ENCODE data around the gene PHACTR3. TPM values are rescaled to one million over a fixed set of nuclear protein-coding genes. Genes with fewer than 3 reads are reported as not detected.

PHACTR3 gene
- total RNA-seq, 1 donor from 2014 or later: 0.14 TPM

GRCh38 chr20:59701236-59701635 lies 96.9 kb downstream of the PHACTR3 start:
- no peak overlapping the region for H3K27ac Mint-ChIP-seq (ENCODE audit: unreplicated experiment)
- Histone ChIP-seq H3K9me3 (ENCODE audit: insufficient read depth, low read depth, low read length) (peaks cover 4% of the 10 kb centered on the region), H3K4me3 (ENCODE audit: insufficient read depth, low read depth, low read length) (no peak overlapping the region), H3K27ac (ENCODE audit: low read depth, low read length) (no peak overlapping the region), H3K4me1 (ENCODE audit: insufficient read depth, low read length) (no peaks in the 10 kb centered on the region), H4K20me1 (ENCODE audit: insufficient read depth, low read length) (no peaks in the 10 kb centered on the region), H3K27me3 (ENCODE audit: insufficient read depth, low read length) (no peaks in the 10 kb centered on the region), H3K36me3 (ENCODE audit: insufficient read depth, low read length) (no peaks in the 10 kb centered on the region), H3K4me2 (ENCODE audit: low read length) (no peak overlapping the region), H3K79me2 (ENCODE audit: insufficient read depth, low read length) (no peaks in the 10 kb centered on the region), H2AFZ (ENCODE audit: low read depth, low read length) (no peak overlapping the region), H3K9ac (ENCODE audit: low read length) (no peak overlapping the region)
- H3K36me3 Mint-ChIP-seq (ENCODE audit: low read depth, unreplicated experiment): no peaks in the 10 kb centered on the region
- H3K4me1 Mint-ChIP-seq (ENCODE audit: low read depth, unreplicated experiment): no peaks in the 10 kb centered on the region
- FAIRE-seq (no peak), DNase-seq (ENCODE audit: low read depth) (no peak)
- no peaks in the 10 kb centered on the region for H3K9me3 Mint-ChIP-seq (ENCODE audit: unreplicated experiment)
- peaks cover 39% of the 10 kb centered on the region for H3K27me3 Mint-ChIP-seq (ENCODE audit: low read depth, unreplicated experiment)
- TF ChIP-seq EZH2 (IDR thresholded peaks at IDR 0.05; ENCODE audit: insufficient read depth, low read length): no peak
- TF ChIP-seq, protein P1, sequence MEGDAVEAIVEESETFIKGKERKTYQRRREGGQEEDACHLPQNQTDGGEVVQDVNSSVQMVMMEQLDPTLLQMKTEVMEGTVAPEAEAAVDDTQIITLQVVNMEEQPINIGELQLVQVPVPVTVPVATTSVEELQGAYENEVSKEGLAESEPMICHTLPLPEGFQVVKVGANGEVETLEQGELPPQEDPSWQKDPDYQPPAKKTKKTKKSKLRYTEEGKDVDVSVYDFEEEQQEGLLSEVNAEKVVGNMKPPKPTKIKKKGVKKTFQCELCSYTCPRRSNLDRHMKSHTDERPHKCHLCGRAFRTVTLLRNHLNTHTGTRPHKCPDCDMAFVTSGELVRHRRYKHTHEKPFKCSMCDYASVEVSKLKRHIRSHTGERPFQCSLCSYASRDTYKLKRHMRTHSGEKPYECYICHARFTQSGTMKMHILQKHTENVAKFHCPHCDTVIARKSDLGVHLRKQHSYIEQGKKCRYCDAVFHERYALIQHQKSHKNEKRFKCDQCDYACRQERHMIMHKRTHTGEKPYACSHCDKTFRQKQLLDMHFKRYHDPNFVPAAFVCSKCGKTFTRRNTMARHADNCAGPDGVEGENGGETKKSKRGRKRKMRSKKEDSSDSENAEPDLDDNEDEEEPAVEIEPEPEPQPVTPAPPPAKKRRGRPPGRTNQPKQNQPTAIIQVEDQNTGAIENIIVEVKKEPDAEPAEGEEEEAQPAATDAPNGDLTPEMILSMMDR (IDR thresholded peaks at IDR 0.05; ENCODE audit: insufficient read depth, low read depth, low read length): no peak
- H3K4me3 Mint-ChIP-seq (ENCODE audit: unreplicated experiment): no peak overlapping the region

DNA sequence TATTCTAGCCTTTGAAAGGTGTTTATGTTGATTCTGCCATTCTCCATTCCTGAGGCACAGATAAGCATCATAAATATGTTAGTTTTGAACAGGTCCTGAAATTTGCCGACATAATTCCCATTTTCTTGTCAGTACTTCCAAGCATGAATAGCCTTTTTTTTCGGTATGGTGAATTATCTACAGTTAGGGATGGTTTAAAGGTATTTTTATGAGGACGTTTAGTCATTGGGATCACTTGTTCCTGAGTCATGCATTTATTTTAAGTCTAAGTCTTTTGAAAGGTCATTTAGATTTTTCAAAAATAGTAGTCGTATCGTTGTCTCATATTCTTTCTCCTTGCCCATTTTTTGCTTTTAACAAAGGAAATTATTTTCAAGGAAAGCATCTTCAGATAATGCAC lies 98.7 kb downstream of the PHACTR3 start:
- FAIRE-seq (no peak), DNase-seq (ENCODE audit: low read depth) (no peak)
- Histone ChIP-seq H3K4me2 (ENCODE audit: low read length) (no peak overlapping the region), H3K79me2 (ENCODE audit: insufficient read depth, low read length) (no peaks in the 10 kb centered on the region), H3K4me1 (ENCODE audit: insufficient read depth, low read length) (no peaks in the 10 kb centered on the region), H3K9ac (ENCODE audit: low read length) (no peak overlapping the region), H4K20me1 (ENCODE audit: insufficient read depth, low read length) (no peaks in the 10 kb centered on the region), H3K27ac (ENCODE audit: low read depth, low read length) (no peak overlapping the region), H3K9me3 (ENCODE audit: insufficient read depth, low read depth, low read length) (peaks cover 4% of the 10 kb centered on the region), H2AFZ (ENCODE audit: low read depth, low read length) (no peak overlapping the region), H3K27me3 (ENCODE audit: insufficient read depth, low read length) (no peaks in the 10 kb centered on the region), H3K4me3 (ENCODE audit: insufficient read depth, low read depth, low read length) (no peak overlapping the region), H3K36me3 (ENCODE audit: insufficient read depth, low read length) (no peaks in the 10 kb centered on the region)
- Mint-ChIP-seq H3K27me3 (ENCODE audit: low read depth, unreplicated experiment) (peaks cover 31% of the 10 kb centered on the region), H3K9me3 (ENCODE audit: unreplicated experiment) (no peaks in the 10 kb centered on the region), H3K27ac (ENCODE audit: unreplicated experiment) (no peak overlapping the region), H3K4me1 (ENCODE audit: low read depth, unreplicated experiment) (no peaks in the 10 kb centered on the region), H3K4me3 (ENCODE audit: unreplicated experiment) (no peak overlapping the region), H3K36me3 (ENCODE audit: low read depth, unreplicated experiment) (no peaks in the 10 kb centered on the region)
- TF ChIP-seq EZH2 (IDR thresholded peaks at IDR 0.05; ENCODE audit: insufficient read depth, low read length): no peak
- TF ChIP-seq, protein P1 (IDR thresholded peaks at IDR 0.05; ENCODE audit: insufficient read depth, low read depth, low read length): no peak

GRCh38 chr20:59705651-59706399 lies 101.5 kb downstream of the PHACTR3 start:
- Mint-ChIP-seq H3K27me3 (ENCODE audit: low read depth, unreplicated experiment) (peaks cover 28% of the 10 kb centered on the region), H3K27ac (ENCODE audit: unreplicated experiment) (no peak overlapping the region), H3K4me3 (ENCODE audit: unreplicated experiment) (no peak overlapping the region), H3K36me3 (ENCODE audit: low read depth, unreplicated experiment) (no peaks in the 10 kb centered on the region), H3K9me3 (ENCODE audit: unreplicated experiment) (no peaks in the 10 kb centered on the region), H3K4me1 (ENCODE audit: low read depth, unreplicated experiment) (no peaks in the 10 kb centered on the region)
- FAIRE-seq (no peak), DNase-seq (ENCODE audit: low read depth) (no peak)
- Histone ChIP-seq H3K4me3 (ENCODE audit: insufficient read depth, low read depth, low read length) (no peak overlapping the region), H2AFZ (ENCODE audit: low read depth, low read length) (no peak overlapping the region), H3K4me1 (ENCODE audit: insufficient read depth, low read length) (no peaks in the 10 kb centered on the region), H4K20me1 (ENCODE audit: insufficient read depth, low read length) (no peaks in the 10 kb centered on the region), H3K27ac (ENCODE audit: low read depth, low read length) (no peak overlapping the region), H3K36me3 (ENCODE audit: insufficient read depth, low read length) (no peaks in the 10 kb centered on the region), H3K9ac (ENCODE audit: low read length) (no peak overlapping the region), H3K79me2 (ENCODE audit: insufficient read depth, low read length) (no peaks in the 10 kb centered on the region), H3K4me2 (ENCODE audit: low read length) (no peak overlapping the region), H3K27me3 (ENCODE audit: insufficient read depth, low read length) (no peaks in the 10 kb centered on the region), H3K9me3 (ENCODE audit: insufficient read depth, low read depth, low read length) (peaks cover 7% of the 10 kb centered on the region)
- TF ChIP-seq EZH2 (IDR thresholded peaks at IDR 0.05; ENCODE audit: insufficient read depth, low read length): no peak
- TF ChIP-seq, protein P1 (IDR thresholded peaks at IDR 0.05; ENCODE audit: insufficient read depth, low read depth, low read length): no peak

Measured in astrocyte (in vitro differentiated cells and primary cell).